Activated T-cell treated with anti-CD3 and anti-CD28 coated beads, Interleukin-2, amount 50 U/mL, for 72 hours (primary cell): Measurements from ENCODE around the gene SERINC5. TPM values are rescaled to one million over a fixed set of nuclear protein-coding genes. Genes with fewer than 3 reads are reported as not detected.
"Not testable (repeated sequence)": the region's sequence is repeated elsewhere in the genome, so short reads cannot be mapped to it uniquely, and the experiment has no call there.

ENCODE experiments used
- ATAC-seq, 2 donors: fragments of 150-1000 bp; cut with Tn5 transposase; replicated peaks in 1 of 2; 2 replicates each; pipeline ENCODE4 v1.10.0; 2021; ENCODE audit warnings: moderate library complexity in 2 of 2, mild to moderate bottlenecking in 1 of 2
- DNase-seq, 2 donors: peaks; one replicate each; pipeline ENCODE4 v3.0.0; 2021 to 2022; ENCODE audit warnings: mixed read lengths in 1 of 2
- H3K27ac Mint-ChIP-seq: one replicate; pipeline ENCODE4 v1.8.0; 2022; ENCODE audit warnings: mild to moderate bottlenecking, moderate library complexity, mixed read lengths
- H3K27me3 Mint-ChIP-seq: one replicate; pipeline ENCODE4 v1.8.0; 2022; ENCODE audit warnings: low read depth, mixed read lengths
- H3K36me3 Mint-ChIP-seq, 2 donors: one replicate each; pipeline ENCODE4 v1.8.0; 2022; ENCODE audit warnings: mixed read lengths in 2 of 2, mild to moderate bottlenecking in 1 of 2; ENCODE audit not compliant: insufficient read depth in 2 of 2
- H3K4me1 Mint-ChIP-seq: one replicate; pipeline ENCODE4 v1.8.0; 2022; ENCODE audit warnings: low read depth, mixed read lengths
- H3K4me3 Mint-ChIP-seq, 2 donors: one replicate each; pipeline ENCODE4 v1.8.0; 2022; ENCODE audit warnings: mild to moderate bottlenecking in 2 of 2, mixed read lengths in 2 of 2, moderate library complexity in 2 of 2
- H3K9me3 Mint-ChIP-seq, 2 donors: one replicate each; pipeline ENCODE4 v1.8.0; 2022; ENCODE audit warnings: mixed read lengths in 2 of 2
- total RNA-seq, 2 donors: library from RNA; stranded (reverse); gene quantifications; one replicate each; pipeline ENCODE4 v1.2.3, GENCODE V29; 2022

The SERINC5 gene
- total RNA-seq, 2 donors from 2014 or later = 41.1 to 48.3 TPM

DNA sequence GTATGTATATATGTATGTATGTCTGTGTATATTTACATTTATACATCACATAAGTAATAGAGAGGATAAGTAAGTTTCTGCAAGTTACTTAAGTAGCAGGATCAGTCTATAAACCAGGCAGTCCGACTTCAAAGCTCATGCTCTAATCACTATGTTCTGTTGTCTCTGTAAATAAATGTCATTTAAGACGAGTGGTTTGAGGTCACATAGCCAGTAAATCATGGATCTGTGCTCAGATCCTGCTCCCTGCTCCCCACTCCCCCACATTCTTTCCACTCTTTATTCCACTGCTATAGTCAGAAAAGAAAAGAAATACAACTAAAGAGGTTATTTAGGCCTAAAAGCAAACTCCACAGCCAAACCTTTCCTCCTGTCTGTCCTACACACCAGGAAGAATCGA lies 90.4 kb downstream of the SERINC5 start:
- no peak for ATAC-seq
- H3K27me3 Mint-ChIP-seq = no peaks in the 10 kb centered on the region
- H3K36me3 Mint-ChIP-seq = peaks cover 20 to 41% of the 10 kb centered on the region in 2 donors
- H3K9me3 Mint-ChIP-seq = no peaks in the 10 kb centered on the region
- no peak overlapping the region for H3K4me3 Mint-ChIP-seq
- no peak overlapping the region for H3K27ac Mint-ChIP-seq
- DNase-seq = no peak
- H3K4me1 Mint-ChIP-seq = peaks cover 37% of the 10 kb centered on the region

DNA sequence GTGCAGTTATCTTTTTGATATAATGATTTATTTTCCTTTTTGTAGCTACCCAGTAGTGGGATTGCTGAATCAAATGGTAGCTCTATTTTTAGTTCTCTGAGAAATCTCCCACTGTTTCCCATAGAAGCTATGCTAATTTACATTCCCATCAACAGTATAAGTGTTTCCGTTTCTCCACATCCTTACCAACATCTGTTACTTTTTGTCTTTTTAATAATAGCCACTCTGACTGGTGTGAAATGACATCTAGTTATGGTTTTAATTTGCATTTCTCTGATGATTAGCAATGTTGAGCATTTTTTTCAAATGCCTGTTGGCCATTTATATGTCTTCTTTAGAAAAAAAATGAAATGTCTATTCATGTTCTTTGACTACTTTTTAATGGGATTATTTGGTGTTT lies 94.7 kb downstream of the SERINC5 start:
- Mint-ChIP-seq H3K27ac (peak overlapping the region; percentile 16), H3K9me3 (no peaks in the 10 kb centered on the region), H3K4me1 (peaks cover 24% of the 10 kb centered on the region), H3K27me3 (no peaks in the 10 kb centered on the region), H3K36me3 (peaks cover 17 to 41% of the 10 kb centered on the region in 2 donors), H3K4me3 (no peak overlapping the region)
- no peak for DNase-seq
- ATAC-seq = no peak

DNA sequence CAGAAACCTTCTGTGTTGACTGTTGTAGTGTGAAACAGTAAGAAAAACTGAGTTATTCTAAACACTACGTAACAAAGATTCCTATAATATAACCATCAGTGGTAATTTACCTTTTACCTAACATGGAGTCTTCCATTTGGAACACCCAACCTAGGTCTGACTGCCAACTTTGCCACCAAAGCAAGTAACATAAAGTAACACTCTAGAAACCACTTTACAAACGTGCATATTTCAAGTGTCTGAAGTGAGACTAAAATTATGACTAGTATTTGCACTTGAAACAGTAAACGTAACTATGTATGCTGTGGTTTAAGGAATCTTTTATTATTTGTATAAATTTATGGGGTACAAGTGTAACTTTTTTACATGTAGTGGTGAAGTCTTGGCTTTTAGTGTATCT lies 95.6 kb downstream of the SERINC5 start:
- Mint-ChIP-seq H3K27ac (no peak overlapping the region), H3K4me3 (no peak overlapping the region), H3K4me1 (peaks cover 21% of the 10 kb centered on the region), H3K9me3 (no peaks in the 10 kb centered on the region), H3K27me3 (no peaks in the 10 kb centered on the region), H3K36me3 (peaks cover 17 to 37% of the 10 kb centered on the region in 2 donors)
- ATAC-seq (no peak), DNase-seq (no peak)

DNA sequence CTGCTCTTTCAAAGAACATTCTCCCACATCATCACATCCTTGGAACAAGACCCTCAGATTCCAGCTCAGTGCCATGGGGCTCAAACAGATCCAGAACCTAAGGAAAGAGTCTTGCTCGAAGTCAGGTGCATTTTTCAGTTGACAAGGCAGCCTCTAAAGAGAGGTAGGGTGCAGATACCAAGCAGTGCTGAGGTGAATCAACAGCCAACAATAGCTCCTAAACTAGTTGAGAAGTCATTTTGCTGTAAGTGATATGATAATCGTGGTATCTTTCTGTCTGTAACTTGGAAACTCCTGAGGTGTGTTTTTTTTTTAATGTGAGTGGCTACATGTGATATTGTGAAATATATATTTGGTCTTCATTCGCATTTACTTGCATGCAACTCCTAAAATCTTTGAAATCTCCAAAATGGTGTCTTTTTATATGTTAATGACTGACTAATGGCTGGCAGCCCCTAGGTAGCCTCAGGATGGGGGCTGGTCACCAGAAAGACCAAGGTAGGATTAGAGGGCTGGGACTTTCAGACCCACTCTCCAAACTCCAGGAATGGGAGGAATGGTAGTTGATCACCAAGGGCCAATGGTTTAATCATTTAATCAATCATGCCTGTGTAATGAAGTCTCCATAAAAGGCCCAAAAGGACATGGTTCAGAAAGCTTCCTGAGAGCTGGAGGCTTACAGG lies 96.6 kb downstream of the SERINC5 start:
- Mint-ChIP-seq H3K9me3 (no peaks in the 10 kb centered on the region), H3K27ac (peak overlapping the region; percentile 64), H3K36me3 (peaks cover 17 to 35% of the 10 kb centered on the region in 2 donors), H3K27me3 (no peaks in the 10 kb centered on the region), H3K4me1 (peaks cover 26% of the 10 kb centered on the region), H3K4me3 (no peak overlapping the region)
- DNase-seq (no peak), ATAC-seq (peak; percentile 24 to 57)

DNA sequence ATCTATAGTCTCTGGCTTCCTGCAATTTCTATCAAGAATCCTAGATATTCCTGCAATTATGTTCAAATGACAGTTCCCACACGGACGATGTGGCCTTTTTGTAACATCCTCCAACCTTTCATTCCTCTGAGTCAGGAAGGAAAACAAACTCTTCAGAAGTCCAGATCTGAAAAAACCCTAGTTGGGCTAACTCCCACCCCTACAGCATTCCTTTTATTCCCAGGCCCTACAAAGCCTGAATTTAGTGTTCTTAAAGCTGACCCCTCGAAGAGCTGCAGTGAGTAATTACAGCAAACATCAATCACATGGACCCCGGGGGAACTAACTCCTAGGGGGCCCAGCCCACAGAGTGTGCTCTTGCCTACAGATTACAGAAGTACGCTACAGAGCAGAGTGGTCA lies 99.7 kb downstream of the SERINC5 start:
- ATAC-seq = no peak
- Mint-ChIP-seq H3K27ac (no peak overlapping the region), H3K36me3 (peaks cover 3 to 16% of the 10 kb centered on the region in 2 donors), H3K4me1 (peaks cover 57% of the 10 kb centered on the region), H3K27me3 (no peaks in the 10 kb centered on the region), H3K4me3 (no peak overlapping the region), H3K9me3 (no peaks in the 10 kb centered on the region)
- no peak for DNase-seq

DNA sequence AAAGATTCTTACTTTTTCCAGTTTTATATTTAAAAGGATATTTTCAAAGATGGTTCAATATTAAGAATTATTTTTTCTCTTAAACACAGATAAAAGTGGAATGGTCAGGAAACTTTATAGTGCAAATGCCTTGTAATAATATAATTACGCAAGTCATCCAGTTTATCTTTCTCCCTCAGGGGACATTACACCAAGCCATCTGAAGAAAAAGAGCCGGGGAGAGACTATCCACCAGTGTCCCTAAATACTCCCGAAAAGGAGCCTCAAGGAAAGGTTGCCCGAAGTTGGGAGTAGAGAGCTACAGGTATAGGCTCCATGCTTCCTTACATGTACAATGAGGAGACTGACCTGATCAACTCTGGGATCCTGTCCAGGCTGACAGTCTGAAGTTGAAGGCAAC lies 101.1 kb downstream of the SERINC5 start:
- Mint-ChIP-seq H3K27me3 (no peaks in the 10 kb centered on the region), H3K4me1 (peaks cover 71% of the 10 kb centered on the region), H3K9me3 (no peaks in the 10 kb centered on the region), H3K27ac (peak overlapping the region; percentile 10), H3K36me3 (peaks cover 8 to 21% of the 10 kb centered on the region in 2 donors), H3K4me3 (no peak overlapping the region)
- no peak for ATAC-seq
- DNase-seq = no peak

DNA sequence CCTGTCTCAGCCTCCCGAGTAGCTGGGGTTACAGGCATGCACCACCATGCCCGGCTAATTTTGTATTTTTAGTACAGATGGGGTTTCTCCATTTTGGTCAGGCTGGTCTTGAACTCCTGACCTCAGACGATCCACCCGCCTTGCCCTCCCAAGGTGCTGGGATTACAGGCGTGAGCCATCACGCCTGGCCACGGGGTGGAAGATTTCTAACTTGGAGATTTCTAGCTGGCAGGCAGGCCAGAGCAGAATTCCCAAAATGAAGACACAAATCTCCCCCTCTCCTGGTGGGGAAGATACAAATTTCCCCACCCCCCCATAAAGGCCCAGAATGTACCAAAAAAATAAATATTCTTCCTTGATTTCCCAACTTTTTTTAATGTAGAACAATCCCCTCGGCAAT lies 101.6 kb downstream of the SERINC5 start:
- DNase-seq, H3K9me3 Mint-ChIP-seq, H3K4me3 Mint-ChIP-seq, ATAC-seq, H3K27me3 Mint-ChIP-seq: not testable (repeated sequence)
- Mint-ChIP-seq H3K4me1 (peaks cover 70% of the 10 kb centered on the region), H3K27ac (peak overlapping the region; percentile 71), H3K36me3 (peaks cover 8 to 22% of the 10 kb centered on the region in 2 donors)

DNA sequence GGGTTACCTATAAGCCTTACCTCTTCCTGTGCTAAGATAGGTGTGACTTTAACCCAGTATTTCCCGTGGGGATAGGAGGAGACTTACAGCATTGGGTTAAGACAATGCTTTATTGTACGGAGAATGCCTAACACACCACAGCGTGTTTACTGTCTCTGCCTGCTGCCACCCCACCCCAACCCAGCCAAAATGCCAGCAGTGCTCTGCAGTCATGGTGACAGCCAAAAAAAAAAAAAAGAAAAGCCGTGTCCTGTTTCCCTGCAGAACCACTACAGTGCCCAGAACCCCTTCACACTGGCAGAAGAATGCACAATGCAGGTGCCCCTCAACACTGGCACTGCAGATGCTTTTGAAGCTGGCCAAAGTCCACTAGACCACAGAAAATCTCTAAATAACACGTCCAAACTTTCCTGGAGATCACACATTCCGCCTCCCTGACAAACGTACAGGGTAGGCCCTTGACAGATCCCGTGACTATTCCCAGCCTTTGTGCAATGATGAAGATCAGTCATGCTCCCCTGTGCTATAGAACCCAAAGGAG lies 102.2 kb downstream of the SERINC5 start:
- no peaks in the 10 kb centered on the region for H3K9me3 Mint-ChIP-seq
- H3K4me3 Mint-ChIP-seq = peak overlapping the region in 1 of 2 donors; percentile 45
- H3K27me3 Mint-ChIP-seq = no peaks in the 10 kb centered on the region
- peaks cover 65% of the 10 kb centered on the region for H3K4me1 Mint-ChIP-seq
- ATAC-seq = peak in 1 of 2 donors; percentile 29
- peaks cover 5 to 20% of the 10 kb centered on the region in 2 donors for H3K36me3 Mint-ChIP-seq
- DNase-seq = no peak
- H3K27ac Mint-ChIP-seq = peak overlapping the region; percentile 88

DNA sequence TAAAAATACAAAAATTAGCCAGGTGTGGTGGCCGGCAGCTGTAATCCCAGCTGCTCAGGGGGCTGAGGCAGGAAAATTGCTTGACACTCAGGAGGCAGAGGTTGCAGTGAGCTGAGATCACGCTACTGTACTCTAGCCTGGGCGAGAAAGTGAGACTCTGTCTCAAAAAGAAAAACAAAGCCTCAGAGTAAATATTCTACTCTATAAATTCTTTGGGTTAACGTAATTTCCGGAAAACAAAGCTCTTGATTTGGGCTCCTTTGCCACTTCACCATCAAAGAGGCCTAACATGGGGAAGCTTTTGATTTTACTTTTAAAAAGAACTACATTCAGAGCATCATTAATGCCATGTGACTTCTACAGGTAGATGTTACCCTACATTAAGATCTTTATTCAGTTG lies 103.1 kb downstream of the SERINC5 start:
- Mint-ChIP-seq H3K9me3 (no peaks in the 10 kb centered on the region), H3K27ac (peak overlapping the region; percentile 88), H3K4me3 (peak overlapping the region; percentile 36 to 45), H3K36me3 (peaks cover 6 to 21% of the 10 kb centered on the region in 2 donors), H3K27me3 (no peaks in the 10 kb centered on the region), H3K4me1 (peaks cover 58% of the 10 kb centered on the region)
- DNase-seq = no peak
- peak; percentile 40 to 49 for ATAC-seq

DNA sequence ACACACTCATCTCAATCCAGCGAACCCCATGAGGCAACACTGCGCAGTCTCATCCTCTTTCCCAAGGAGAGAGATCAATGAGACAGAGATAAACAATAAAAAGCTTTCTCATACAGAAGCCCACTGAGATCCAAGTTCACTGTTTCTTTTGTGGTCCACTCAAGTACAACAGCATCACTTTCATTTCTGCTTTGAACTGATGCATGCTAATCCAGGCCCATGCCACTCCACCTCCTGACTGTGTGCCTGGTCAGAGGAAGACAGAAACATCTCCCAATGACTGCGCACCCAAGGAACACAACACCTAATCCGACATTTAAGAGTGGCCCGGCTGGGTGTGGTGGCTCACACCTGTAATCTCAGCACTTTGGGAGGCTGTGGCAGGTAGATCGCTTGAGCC lies 104.0 kb downstream of the SERINC5 start:
- H3K9me3 Mint-ChIP-seq = no peaks in the 10 kb centered on the region
- no peak for DNase-seq
- peaks cover 7 to 19% of the 10 kb centered on the region in 2 donors for H3K36me3 Mint-ChIP-seq
- ATAC-seq = peak in 1 of 2 donors; percentile 38
- H3K27me3 Mint-ChIP-seq = no peaks in the 10 kb centered on the region
- H3K4me1 Mint-ChIP-seq = peaks cover 57% of the 10 kb centered on the region
- H3K4me3 Mint-ChIP-seq = peak overlapping the region in 1 of 2 donors; percentile 45
- H3K27ac Mint-ChIP-seq = peak overlapping the region; percentile 88

DNA sequence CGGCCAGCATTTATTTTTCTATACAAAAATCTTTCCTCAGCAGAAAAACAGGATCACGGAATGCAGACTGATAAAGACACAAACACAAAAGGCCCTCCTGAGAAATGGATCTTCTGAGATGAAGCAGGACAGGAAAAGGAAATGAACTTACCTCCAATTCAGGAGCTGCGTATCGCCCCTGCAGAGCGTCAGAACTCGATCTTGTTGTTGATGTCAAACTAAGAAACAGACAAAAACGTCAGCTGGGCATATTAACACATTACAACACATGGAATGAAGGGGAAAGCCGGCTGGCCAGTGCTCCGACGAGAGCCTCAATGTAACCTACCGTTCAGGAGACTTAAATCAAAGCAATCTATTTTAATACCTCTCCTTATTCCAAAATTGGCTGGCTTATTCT lies 105.1 kb downstream of the SERINC5 start:
- ATAC-seq = no peak
- H3K27me3 Mint-ChIP-seq = no peaks in the 10 kb centered on the region
- peaks cover 12 to 23% of the 10 kb centered on the region in 2 donors for H3K36me3 Mint-ChIP-seq
- no peak for DNase-seq
- H3K9me3 Mint-ChIP-seq = no peaks in the 10 kb centered on the region
- H3K27ac Mint-ChIP-seq = peak overlapping the region; percentile 88
- peaks cover 57% of the 10 kb centered on the region for H3K4me1 Mint-ChIP-seq
- H3K4me3 Mint-ChIP-seq = peak overlapping the region; percentile 27 to 55

DNA sequence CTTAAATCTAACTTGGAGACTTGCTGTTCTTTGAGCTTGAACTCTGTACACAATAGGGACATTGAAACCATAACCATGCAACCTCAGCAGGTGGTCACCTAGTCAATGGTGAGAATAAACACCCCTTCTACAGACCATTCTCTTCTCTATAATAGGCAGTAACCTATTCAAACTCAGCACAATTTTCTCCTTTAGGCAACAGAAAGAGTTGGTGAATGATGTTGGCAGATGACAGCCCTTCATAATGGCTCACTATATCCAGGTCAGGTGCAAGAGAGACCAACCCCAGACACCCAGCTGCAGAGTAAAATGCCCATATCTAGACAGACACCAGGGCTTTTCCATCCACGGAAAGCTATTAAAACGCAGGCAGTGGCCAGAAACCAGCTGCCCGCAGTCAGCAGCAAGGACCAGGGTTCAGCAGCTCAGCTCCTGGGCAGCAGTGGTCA lies 106.7 kb downstream of the SERINC5 start:
- no peak overlapping the region for H3K27ac Mint-ChIP-seq
- ATAC-seq = no peak
- H3K36me3 Mint-ChIP-seq = peaks cover 16 to 26% of the 10 kb centered on the region in 2 donors
- H3K4me1 Mint-ChIP-seq = peaks cover 56% of the 10 kb centered on the region
- H3K4me3 Mint-ChIP-seq = no peak overlapping the region
- no peaks in the 10 kb centered on the region for H3K9me3 Mint-ChIP-seq
- H3K27me3 Mint-ChIP-seq = no peaks in the 10 kb centered on the region
- no peak for DNase-seq

DNA sequence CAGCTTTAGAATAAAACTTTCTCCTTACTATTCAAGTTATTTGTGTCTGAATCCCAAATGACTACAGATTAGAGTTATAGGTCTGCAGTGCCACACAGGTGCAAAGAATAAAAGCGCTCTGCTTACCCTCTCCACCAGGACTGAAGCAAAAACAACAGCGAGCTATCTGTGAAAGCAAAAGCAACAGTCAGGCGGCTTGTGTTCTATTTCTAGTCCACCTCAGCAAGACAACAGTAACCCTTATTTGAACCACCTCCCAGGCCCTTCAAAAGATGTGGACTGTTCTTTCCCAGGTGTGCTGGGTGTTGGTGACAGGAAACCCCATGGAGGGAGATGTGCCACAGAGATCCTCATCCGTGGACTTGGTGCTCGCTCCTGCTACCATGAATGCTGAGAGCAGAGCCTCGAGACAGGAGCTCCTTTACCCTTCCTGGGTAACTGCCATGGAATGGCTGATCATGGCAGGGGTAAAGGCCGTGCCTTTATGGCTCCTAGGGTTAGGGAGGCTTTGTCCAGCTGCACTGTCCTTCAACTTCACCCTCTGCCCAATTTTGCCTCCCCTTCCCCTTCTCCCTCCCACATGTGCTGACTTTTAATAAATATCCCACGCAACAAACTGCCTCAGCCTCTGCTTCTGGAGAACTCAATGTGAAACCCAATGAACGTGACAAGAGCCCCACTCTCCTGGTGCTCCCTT lies 108.6 kb downstream of the SERINC5 start:
- no peak for ATAC-seq

More for the DNA sequence above, 108.6 kb downstream of the SERINC5 start:
- Mint-ChIP-seq H3K36me3 (peaks cover 20 to 29% of the 10 kb centered on the region in 2 donors), H3K27ac (peak overlapping the region; percentile 68), H3K9me3 (no peaks in the 10 kb centered on the region), H3K27me3 (no peaks in the 10 kb centered on the region), H3K4me1 (peaks cover 51% of the 10 kb centered on the region), H3K4me3 (no peak overlapping the region)
- no peak for DNase-seq
